ENCODE data around the gene PLXNA3. TPM values are rescaled to one million over a fixed set of nuclear protein-coding genes. Genes with fewer than 3 reads are reported as not detected.

The PLXNA3 gene
- total and polyA plus RNA-seq, 12 donors: 9.7 to 35.3 (median 16.7) TPM

DNA sequence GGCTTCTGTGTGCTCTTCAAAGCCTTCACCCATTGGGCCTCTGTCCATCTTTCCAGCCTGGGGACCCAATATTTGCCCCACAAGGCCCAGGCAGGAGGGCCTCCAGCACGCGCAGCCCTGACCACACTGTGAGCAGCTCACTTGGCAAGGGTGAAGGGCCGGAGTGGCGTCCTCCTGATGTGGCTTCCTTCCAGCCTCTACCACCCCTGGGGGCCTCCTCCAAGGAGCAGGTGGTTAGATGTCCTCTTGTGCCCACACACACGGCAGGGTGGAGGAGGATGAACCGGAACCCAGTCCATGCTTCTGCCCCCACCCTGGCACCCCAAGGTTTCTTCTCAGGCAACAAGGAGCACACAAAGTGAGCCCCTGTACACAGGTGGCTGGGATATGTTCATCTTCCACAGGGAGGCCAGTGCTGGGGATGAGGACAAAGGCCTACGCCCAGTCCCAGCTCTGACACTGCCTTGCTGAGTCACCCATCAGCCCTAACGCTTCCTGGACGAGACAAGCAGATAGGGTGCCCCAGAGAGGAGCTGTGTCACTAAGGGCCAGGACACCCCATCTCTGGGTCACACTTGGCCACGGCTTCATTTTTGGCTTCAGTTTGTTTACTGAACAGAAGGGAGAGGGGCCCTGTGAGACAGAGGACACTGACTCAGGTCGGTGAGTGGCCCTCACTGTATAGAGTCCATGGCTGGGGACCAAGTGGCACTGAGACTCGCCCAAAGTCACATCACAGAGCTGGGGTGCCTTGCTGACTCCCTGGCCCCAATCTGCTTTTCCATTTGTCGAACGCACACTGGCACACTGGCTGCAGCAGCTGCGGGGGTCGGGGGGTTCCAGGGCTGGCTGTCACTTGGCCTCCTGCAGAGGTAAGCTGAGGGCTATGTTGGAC, 26.4 kb downstream of the PLXNA3 start:
- 59 to 66% methylated on average over 14 to 16 of the region's 16 CpGs for WGBS, 2 donors
- DNase-seq (no peak), ATAC-seq (peak in 3 of 8 donors; percentile 11 to 39 (median 27))
- H3K4me1 ChIP-seq: peaks cover 0 to 38% (median 24%) of the 10 kb centered on the region in 9 donors
- no peak for TF ChIP-seq CTCF (IDR thresholded peaks at IDR 0.05)
- no peak overlapping the region for H3K4me3 ChIP-seq
- intact Hi-C loops (cut with DNase I): no loop called here
- H3K27me3 ChIP-seq: no peaks in the 10 kb centered on the region
- no peaks in the 10 kb centered on the region for H3K9me3 ChIP-seq
- peak overlapping the region in 7 of 10 donors; percentile 5 to 93 (median 29) for H3K27ac ChIP-seq
- H3K36me3 ChIP-seq: peaks cover 0 to 25% (median 0%) of the 10 kb centered on the region in 9 donors

GRCh38 chrX:154485150-154486051, 27.3 kb downstream of the PLXNA3 start:
- 34 to 35% methylated on average over 31 to 35 of the region's 35 CpGs for WGBS, 2 donors
- intact Hi-C loops (cut with DNase I): no loop called here
- H3K9me3 ChIP-seq: peaks cover 0 to under 1% (median 0%) of the 10 kb centered on the region in 11 donors
- H3K27ac ChIP-seq: peak overlapping the region; percentile 81 to 95 (median 89)
- H3K27me3 ChIP-seq: no peaks in the 10 kb centered on the region
- DNase-seq (no peak), ATAC-seq (no peak)
- no peak for TF ChIP-seq CTCF (IDR thresholded peaks at IDR 0.05)
- H3K36me3 ChIP-seq: peaks cover 0 to 25% (median 0%) of the 10 kb centered on the region in 9 donors
- peak overlapping the region; percentile 53 to 85 (median 67) for H3K4me3 ChIP-seq
- peaks cover 0 to 39% (median 27%) of the 10 kb centered on the region in 9 donors for H3K4me1 ChIP-seq

- DNase-seq (peak; percentile 31 to 44), ATAC-seq (peak in 1 of 8 donors; percentile 4)
- Histone ChIP-seq H3K27me3 (no peaks in the 10 kb centered on the region), H3K36me3 (peaks cover 0 to 25% (median 0%) of the 10 kb centered on the region in 9 donors), H3K27ac (peak overlapping the region; percentile 81 to 95 (median 89)), H3K4me3 (peak overlapping the region; percentile 53 to 85 (median 67)), H3K9me3 (peaks cover 0 to 5% (median 0%) of the 10 kb centered on the region in 11 donors), H3K4me1 (peaks cover 0 to 39% (median 27%) of the 10 kb centered on the region in 9 donors)
- 0 to 1% methylated on average over 21 to 35 of the region's 35 CpGs for WGBS, 2 donors
- intact Hi-C loops (cut with DNase I): no loop called here
- TF ChIP-seq CTCF (IDR thresholded peaks at IDR 0.05): no peak
These were observed 27.9 kb downstream of the PLXNA3 start for GRCh38 chrX:154486052-154486395.

Data from heart right ventricle (tissue), 16 donors.